Smooth muscle cell of the brain vasculature (primary cell): ENCODE results near the gene MAPKAPK3.
A peak's percentile ranks its signal among the peaks of the same experiment; 100 is the strongest.

Experiments used
- DNase-seq: peaks from one replicate; pipeline ENCODE4 v3.0.0-alpha.2; 2012; ENCODE audit warnings: low read depth, low spot score

Gene MAPKAPK3

DNA sequence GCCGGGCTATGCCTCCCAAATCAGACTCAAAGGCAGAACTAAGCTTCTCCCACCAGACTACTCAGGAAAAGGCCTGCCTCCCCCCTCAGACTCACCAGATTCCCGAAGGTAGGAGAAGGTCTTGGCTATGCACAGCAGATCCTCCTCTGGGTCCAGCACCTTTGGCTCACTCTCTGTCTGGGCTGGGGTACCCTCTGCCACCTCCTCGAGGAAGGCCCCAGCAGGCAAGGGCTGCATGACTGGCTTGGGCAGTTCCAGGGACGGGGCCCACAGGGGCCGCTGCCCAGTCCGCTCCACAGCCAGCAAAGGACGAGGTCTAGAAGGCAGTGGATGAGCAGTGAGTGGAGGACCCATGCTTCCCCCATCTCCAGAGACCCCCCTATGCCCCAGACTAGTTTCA is 8.7 kb upstream of the MAPKAPK3 start:
- DNase-seq = no peak

DNA sequence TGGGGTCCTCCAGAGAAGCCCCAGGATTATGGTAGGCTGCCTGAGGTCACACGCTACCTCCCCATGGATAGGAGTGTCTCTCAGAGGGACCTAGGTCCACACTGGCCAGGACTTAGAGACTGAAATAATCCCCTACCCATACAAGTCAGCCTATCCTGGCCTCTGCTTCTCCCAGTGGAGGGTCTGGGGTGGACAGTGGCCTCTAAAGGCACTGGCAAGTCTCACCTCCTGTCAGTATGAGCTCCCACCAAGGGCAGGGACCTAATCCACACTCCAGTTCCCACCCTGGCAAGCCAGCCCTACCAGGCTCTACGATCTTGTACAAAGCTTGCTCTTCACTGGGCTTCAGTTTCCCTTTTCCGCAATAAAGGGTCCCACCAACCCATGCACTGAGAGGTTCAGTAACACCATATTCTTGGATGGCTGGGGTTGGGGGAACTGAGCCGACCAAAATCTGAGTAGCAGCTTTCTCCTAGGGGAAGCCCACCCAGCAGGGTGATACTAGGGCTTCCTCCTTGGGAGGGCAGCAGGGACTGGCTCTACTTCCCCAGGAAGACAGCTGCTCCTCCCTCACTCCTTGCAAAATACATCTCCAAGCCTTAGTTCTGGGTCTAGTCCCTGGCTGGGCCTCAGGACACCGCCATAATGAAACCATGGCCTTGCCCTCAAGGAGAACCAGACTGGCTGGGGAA is 7.7 kb upstream of the MAPKAPK3 start:
- no peak for DNase-seq

DNA sequence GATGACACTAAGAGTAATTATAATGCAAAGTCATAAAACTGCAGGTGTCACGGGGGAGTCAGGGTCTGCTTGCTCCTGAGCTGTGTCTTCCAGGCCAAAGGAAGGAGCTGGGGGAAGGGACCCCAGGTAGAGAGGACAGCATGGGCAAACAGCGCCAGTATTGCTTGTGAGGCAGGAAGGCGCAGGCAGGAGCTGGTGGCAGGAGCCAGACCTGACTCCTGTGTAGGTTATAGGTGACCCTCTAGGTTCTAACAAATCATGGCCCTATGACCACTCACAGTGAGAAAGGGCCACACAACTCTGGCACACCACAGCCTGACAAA is 7.2 kb upstream of the MAPKAPK3 start:
- no peak for DNase-seq

DNA sequence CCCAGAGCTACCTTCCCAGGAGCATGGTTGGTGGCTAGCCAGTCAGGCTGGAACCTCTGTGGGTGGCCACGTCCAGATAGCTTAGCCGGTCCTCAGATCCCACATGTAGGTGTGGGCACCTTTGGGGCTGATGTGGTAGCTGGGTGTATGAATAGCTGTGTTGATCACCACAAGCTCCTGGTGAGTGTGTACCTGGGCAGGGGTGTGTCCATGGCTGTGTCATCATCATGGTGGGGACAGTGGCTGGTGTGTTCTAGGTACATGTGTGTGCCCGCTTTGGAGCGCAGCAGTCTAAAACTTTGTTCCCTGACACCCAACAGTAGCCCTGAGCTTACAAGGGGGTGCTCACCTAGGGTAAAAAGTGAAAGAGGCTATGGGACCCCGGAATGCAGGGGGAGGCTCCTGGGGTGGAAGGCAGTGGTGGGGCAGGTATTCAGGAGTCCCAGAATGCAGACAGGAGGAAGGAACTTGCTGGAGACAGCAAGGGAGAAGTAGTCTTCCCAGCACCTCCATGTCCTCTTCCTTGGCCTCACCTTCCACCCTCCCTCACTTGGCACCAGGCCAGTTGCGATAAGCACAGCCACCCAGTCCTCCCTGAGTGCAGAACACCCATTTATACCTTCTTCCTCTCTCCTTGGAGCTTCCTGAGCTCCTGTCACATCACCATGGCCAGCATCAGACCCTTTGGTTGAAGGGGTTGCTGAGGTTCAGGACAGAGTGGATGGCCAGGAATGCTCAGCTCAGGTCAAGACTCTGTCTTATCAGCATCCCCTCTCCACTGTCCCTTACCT is 6.6 kb upstream of the MAPKAPK3 start:
- DNase-seq = no peak

DNA sequence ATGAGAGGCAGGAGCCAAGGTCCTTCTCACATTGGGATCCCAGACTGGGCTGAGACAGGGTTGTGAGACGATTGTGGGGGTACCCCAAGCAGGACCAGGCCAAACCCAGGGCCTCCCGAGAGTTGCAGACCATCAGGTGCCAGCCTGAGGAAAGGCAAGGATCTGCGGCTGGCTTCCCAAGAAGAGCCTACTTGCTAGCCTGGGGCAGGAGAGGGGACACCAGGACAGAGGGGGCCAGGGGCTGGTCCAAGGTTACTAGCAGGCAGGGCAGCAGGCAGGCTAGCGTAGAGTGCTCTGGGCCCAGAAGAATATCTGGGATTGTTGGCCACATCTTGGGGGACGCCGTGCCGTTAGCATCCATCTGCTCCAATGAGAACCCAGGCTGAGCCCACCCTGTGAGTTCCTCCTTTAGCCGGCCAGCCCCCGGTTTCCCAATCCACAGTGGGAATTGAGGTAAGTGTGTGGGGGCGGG is 5.9 kb upstream of the MAPKAPK3 start:
- no peak for DNase-seq

DNA sequence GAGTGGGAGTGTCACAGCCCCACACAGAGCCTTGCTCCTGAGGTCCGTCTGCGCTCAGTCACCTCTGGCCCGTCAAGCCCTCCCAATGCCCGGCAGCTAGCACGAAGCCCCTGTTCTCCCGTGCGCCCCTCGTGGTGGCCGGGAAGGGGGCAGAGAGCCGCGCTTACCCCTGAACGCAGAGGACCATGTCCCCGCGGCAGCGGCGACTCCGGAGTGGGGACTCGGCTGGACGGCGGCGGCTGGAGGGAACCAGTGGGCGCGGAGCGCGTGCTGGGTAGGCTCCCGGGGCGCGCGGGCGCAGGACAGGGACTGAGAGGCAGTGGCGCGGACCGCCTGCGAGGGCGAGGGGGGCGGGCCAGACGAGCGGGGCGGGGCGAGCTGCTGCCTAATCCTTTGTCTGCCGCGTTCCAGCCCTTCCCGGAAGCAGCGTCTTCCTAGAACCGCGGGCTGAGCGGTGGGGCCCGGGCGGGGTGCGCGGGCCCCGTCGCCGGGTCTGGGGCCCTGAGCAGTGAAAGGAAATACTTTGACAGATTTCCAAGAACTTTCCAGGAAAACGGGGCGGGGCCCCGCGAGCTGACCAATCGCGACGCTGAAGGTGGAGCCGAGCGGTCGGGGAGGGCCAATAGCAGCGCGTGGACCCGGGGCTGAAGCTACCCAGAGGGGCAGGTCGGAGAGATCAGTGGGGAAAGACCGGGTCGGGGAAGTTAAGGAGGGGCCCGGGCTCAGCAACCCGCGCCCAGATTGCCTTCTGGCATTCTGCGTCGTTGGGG is 5.3 kb upstream of the MAPKAPK3 start, which contains the start of gene CISH:
Gene CISH, minus strand, starts transcription at position 311 of the 770 bp plus-strand sequence. Its CDS starts 124 bp downstream, at position 187.
- peak; percentile 68 for DNase-seq

DNA sequence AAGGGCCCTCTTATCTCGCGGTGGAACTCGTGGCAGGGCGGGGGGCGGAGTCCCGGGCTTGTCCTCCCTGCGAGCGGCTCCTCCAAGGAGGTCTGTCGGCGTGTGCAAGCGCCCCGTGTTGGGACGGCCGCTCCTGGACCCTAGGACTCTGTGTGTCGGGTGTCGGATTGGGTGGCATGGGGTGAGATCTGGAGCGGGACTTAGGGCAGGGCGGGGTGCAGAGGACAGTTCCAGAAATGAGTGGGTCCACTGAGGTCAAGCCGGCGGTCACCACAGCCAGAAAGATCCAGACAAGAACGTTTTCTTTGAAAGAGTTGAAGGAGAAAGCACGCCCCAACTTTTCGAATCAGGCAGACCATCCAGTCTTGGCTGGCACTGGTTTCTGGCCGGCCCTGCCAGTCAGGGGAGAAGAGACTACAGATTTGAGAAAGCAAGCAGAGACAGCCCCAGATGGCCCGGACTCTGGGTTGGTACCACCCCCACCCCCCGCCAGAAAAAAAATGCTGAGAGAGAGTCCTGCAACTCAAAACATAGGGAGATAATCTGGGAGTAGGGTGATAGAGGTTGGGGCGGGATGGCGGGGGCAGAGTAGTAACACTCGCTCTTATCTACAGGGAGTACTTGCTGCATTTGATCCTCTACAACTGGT is 4.6 kb upstream of the MAPKAPK3 start:
- no peak for DNase-seq

DNA sequence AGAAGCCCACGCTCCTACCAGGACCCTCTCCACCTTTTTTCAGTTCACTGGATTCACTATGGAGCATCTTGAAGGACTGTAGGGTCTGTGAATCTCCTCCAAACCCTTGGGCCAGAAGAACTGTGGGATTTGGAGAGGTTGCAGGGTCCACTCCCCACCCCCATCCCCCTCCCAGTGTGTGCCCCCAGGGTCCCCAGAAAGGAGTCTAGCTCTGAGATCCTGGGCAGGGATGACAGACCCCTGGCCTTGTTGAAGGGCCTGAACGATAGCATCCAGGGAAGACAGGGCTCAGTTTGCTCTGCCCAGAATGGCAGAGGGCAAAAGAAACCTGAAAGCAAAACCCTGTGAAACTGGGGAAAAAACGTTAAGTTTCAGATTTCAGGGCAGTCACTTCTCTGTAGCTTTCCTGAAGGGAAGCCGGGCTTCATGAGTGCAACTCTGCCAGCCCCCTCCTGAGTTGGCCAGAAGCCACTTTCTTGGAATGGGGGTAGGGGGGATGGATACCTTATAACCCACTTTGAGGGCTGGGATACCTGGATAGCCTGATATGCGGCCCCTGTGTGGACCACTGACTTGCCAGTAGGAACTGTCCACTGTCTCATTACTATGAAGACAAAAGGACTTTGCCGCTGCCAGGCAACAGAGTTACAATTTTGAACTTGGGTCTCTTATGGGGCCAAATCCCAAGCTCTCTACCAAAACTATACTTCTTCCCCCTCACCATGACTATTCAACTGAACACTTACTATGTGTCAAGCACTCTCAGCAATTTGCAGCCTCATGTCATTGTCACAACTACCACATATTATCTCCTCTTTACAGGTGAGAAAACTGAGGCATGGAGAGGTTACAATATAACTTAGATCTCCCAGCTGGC is 3.7 kb upstream of the MAPKAPK3 start:
- no peak for DNase-seq

DNA sequence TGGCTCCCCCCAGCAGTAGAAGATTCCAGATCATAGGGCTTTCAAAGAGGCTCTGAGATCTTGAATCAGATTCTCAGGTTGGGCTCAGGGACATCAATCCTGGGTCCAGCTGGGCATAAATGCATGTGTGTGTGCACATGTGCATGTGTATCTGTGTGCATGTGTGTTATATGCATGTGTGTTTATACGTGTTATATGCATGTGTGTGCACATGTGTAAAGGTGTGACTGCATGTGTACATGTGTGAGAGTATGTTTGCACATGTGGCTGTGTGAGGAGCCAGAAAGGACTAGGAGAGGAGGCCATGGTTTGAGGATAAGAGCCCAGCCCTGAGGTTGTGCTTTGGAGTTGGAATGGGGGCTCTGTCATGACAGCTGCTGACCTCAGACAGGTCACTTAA is 1.8 kb upstream of the MAPKAPK3 start:
- DNase-seq = no peak

DNA sequence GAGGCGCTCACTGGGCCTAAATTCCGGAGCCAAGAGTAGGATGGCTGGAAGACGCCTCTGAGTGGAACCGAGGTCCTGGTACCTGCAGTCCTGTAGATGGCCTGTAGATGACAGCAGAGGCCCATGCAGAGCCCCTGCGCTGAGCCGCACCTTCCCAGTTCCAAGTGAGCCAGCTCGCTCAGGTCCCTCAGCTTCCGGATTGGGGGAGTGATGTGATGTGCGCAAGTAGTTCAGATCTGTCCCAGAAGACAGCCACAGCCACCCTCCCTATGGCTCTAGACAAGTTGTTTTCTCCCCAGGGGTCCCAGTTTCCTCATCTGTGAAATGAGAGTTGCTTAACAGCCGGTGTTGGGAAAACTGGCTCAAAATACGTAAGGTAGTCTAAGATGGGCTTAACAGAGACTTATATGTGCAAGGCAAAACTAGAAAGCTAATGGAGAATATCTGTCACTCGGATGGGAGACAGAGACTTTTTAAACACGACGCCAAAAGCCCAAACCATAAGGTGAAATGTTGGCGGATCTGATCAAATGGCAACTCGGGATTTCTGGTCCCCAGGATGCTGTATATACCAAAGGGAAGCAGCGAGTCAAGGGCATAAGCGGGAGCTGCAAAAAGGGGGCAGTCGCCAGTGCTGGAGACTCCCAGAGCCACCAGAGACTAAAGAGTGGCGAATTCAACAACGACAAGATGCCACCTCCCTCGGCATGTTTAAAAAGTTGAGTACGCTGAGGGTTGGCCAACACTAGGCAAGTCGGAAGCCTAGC is 765 bp upstream of the MAPKAPK3 start:
- DNase-seq = peak; percentile 71

DNA sequence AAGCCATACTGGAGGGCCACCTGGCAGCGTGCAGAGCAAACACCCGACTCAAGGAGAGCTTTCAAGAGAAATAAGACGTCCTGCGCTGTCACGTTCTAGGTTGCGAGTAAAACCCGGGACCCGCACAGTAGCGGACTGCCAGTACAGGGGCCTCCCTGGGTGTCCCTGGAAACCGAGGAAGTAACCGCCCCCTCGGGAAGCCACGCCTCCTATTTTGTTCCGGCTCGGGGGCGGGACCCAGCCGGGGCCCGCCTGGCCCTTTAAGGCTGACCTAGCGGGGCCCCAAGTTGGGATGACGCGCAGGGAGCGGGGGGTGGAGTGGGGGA is 218 bp upstream of the MAPKAPK3 start:
- peak; percentile 60 for DNase-seq

DNA sequence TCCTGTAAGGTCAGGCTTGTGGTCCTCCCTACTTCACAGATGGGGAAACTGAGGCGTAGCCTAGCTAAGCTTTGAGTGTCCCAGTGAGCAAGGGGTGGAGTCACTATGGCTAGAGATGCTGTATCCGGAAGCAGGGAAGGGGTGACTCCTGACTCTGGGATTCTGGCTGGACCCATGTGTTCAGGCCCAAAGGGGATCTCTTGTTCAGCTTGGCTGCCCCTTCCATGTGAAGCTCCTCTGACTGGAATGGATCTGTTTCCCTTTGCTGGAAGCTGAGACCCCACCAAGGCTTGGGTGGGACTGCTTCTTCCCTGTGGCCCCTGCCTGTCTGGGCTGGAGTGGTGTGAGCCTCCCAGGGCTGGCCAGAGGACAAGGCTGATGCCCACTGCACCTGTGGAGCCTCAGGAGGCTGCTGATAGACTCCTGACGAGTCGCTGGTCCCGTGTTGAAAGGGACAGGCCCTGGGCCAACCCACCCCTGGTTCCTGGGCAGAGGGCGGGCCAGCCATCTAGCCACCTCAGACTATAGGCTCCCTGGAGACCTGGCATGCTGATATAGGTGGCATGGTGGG is 1.0 kb downstream of the MAPKAPK3 start:
- DNase-seq = no peak

DNA sequence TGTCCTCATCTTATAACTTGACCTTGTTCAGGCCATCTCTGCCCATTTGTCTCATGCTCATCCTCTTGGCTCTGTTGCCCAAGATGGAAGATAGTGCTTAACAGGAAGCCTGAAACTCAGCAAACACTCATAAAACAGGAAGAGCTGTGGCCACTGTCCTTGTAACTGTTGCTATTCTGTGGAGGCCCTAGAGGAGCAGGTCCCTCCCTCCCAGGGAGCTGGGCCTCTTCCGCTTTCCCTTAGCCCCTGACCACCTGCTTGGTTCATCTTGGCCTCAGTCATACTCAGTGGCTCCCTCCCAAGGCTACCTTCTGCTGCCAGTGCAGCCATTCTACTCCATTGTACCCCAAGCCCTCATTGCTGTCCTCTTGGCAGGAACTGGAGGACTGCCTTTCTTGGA is 3.5 kb downstream of the MAPKAPK3 start:
- no peak for DNase-seq

DNA sequence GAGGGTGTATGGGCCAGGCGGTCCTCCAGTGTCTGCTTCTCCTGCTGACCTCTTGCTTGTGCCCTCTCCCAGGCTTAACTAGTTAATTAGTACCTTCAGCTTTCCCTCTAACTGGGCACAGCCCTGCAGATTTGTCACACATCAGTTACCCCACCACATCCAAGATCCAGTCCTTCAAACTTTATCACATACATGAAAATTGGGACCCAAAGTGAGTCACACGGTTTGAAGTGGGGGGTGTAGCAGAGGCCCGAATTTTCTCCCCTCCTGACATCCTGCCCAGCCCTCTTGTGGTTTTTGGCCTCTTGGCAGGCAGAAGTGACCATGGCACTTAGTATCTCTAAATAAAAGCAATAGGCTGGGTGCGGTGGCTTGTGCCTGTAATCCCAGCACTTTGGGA is 3.9 kb downstream of the MAPKAPK3 start:
- DNase-seq = no peak

DNA sequence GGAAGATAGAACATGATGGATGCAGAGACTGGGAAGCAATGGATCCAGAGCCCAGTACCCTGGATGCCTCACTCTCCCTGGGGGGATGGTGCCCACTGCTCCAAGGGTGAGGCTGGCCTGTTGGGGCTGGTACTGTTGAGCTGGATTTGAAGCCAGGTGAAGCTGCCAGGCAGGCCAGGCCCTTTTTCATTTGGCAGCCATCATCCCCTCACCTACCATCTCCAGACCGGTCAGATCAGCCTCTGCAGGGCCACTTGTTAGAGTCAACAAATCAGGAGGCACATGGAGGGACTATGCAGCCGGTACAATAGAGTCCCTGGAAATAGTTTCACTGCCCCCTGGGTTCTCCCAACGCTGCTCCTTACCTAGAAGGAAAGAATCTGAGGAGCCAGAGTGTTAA is 5.9 kb downstream of the MAPKAPK3 start:
- DNase-seq = no peak

DNA sequence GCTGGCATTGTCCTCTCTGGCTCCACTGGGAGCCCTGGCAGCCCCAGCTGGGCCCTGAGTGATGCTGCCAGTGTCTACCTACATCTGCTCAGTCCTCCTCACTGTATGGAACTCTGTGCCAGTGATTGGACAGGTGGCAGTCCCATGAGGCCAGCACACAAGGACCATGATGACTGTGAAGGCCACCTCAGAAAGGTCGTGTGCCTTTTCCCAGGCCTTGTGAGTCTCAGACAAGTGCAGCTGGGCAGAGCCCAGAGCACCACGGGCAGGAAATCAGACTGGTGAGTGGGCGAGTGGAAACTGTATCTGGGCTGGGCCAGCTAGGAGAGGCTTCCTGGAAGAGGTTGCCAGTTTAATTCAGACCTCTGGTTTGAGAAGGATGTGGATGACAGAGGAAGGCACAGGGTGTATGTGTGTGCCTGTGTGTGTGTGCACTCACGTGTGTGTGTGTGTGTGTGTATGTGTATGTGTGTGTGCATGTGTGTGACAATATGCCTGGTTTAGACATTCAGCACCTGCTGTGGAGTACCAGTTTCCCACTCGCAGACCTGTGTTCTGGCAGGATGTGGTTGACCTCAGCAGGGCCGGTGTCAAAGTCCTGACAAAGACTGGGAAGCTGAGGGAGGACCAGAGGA is 7.0 kb downstream of the MAPKAPK3 start:
- no peak for DNase-seq

DNA sequence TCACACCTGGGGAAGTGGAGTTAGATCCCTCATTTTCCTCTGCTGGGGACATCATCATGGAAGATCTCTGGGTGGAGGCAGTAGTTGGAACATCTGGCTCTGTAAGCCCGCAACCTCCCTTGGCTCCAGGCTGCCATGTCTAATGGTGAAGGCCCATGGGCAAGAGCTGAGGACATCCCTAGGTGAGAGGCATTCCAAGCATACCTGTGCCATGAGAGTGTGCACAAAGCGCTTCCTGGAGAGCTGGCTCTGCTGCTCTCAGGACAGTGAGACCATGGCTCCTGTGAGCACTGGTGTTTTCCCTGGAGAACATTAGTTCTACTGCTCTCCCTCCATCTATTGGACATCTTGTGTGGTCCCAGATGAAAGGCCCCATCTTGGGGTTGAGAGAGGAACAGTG is 7.7 kb downstream of the MAPKAPK3 start:
- no peak for DNase-seq

DNA sequence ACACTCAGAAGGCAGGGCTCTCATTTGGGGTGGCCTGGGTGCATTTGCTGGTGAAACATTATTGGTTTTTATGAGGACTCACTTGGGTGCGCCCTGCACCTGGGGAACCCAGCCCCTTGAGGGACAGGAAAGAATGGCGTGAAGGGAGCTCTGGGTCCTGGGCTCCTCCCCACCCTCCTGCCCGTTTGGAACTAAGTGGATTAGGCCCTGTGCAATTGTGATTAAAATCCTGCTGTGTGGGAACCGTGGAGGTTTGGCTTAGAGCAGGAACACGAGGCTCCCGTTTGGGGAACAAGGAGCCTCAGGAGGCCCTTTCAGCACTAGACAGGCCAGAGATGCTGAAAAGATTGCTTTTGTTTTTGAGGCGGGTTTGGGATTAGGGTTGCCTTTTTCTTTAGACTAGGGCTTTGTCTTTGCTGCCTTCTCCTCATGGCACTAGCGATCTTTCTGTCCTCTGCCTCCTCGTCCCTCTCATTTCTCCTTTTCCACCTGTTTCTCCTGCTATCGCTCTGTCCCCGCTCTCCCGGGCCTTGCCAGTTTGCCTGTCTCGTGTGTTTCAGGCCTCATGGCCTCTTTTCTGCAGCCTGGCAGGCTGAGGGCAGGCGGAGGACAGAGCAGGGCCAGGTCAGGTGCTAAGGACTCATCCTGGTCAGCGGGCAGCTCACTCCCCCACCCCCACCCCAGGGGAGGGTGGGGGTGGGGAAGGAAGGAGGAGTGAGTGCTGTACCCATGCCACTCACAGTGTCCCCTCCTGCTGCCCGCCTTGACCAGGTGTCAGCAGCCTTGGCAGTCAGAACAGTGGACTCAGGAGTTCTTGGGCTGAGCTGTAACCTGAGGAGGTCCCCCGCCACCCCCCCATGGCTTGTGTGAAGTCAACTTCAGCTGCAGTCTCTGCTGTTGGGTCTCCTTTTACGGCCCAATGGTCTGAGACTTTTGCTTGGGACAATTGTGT is 8.6 kb downstream of the MAPKAPK3 start:
- DNase-seq = no peak
